ENCODE data around the gene RBM20.
"Not testable (repeated sequence)": the region's sequence is repeated elsewhere in the genome, so short reads cannot be mapped to it uniquely, and the experiment has no call there.

Gene RBM20

DNA sequence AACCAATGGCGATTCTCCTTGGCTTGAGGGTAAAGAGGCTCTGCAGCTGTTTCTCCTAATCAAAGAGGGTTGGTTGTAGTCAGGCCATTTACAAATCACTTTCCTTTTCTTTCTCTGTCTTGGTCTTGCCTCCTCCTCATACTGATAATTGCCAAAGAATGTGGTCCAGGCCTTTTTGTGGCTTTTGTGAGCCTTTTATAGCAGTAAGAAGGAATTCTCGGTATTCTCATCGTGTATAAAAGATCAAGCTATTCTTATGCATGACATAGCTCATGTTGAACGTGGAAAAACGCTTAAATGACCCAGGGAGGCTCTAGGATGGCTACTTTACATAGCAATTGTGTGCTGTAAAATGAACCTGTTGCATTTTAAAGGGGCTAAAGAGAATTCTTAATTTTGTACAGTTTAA is 62.6 kb downstream of the RBM20 start:
- no peak for DNase-seq

GRCh38 chr10:110708776-110709443 is 64.8 kb downstream of the RBM20 start:
- DNase-seq = no peak

GRCh38 chr10:110709444-110709828 is 65.3 kb downstream of the RBM20 start:
- DNase-seq = no peak

DNA sequence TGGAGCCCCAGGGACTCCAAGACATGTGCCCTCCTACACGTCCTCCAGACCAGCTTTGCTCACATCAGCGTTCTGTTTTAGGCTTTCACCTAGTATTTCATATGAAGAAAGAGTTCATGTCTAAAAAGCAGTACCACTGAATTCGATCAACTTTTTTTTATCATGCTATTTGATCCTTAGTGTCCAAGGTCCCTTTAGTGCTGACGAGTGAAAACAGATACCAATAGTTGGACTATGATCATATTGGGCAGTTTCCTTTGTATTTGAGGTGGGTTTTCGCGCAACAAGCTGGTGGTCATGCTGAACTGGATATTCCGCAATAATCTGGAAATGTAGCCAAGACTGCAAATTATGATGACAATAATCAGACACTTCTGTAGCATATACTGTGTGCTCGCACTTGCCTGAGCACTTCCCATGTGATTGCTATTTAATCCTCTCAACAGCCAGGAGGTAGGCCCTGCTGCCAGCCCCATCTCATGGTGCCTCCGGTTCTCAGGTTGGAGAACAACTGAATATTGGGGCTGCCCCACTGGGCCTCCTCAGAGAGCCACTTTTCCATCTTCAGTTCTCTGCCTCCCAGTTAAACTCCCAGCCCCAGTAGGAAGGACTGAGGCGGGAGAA is 65.9 kb downstream of the RBM20 start:
- no peak for DNase-seq

GRCh38 chr10:110710621-110711020 is 66.5 kb downstream of the RBM20 start:
- DNase-seq = no peak

GRCh38 chr10:110711382-110711781 is 67.2 kb downstream of the RBM20 start:
- no peak for DNase-seq

GRCh38 chr10:110714356-110714755 is 70.2 kb downstream of the RBM20 start:
- DNase-seq = no peak

GRCh38 chr10:110717781-110718589 is 73.8 kb downstream of the RBM20 start:
- peak; percentile 40 to 80 for DNase-seq

DNA sequence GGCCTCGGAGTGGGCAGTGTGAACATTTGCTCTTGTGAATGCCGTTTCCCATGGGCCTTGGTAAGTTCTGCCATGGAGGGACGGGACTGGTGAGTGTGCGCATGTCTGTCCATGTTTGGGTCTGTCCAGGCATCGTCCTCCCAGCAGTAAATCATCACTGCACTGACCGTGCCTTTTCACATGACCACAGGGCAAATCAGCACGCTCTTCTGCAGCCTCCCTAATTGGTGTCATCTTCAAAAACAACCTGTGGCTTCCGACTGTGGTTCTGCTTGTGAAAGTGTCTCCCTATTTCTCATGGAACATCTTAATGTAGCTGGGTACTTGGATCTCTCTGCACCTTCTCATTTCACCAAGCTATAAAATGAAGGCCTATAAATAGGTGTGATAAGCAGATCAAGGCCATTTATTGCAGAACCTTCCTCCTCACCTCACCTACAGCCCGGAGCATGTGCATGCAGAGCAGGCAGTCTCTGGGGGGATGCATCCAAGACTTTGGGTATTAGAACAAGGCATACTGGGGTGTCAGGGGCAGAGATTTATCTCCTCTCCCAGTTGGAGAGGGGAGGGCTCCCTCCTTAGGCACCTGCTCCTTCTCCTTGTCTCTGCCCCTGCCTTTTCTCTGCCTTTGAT is 77.4 kb downstream of the RBM20 start:
- DNase-seq = no peak

DNA sequence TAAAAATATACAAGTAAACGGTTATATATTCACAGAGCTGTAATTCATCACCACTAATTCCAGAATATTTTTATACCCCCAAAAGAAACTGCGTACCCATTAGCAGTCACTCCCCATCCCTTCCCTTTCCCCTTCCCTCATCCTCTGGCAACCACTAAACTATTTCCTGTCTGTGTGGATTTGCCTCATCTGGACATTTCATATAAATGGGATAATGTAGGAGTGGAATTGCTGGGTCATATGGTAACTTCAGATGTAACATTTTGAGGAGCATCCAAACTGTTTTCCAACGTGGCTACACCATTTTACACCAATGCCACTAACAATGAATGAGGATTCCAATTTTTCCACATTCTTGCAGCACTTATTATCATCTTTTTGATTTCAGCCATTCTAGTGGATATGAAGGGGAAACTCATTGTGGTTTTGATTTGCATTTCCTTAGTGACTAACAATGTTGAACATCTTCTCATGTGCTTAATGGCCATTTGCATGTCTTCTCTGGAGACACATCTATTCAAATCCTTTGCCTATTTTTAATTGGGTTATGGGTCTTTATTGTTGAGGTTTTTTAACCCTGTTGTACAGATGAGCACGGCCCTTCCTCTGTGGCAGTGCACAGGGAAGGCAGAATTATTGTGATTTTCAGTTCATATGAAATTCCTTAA is 79.2 kb downstream of the RBM20 start:
- no peak for DNase-seq

- no peak for DNase-seq
Observed at GRCh38 chr10:110724116-110724921, 80.2 kb downstream of the RBM20 start.

- DNase-seq = no peak
Observed at GRCh38 chr10:110724937-110725336, 80.8 kb downstream of the RBM20 start.

GRCh38 chr10:110725801-110726630 is 81.9 kb downstream of the RBM20 start:
- peak; percentile 55 to 80 for DNase-seq

- DNase-seq = not testable (repeated sequence)
Observed at GRCh38 chr10:110727785-110728184, 83.6 kb downstream of the RBM20 start.

GRCh38 chr10:110730345-110731050 is 86.4 kb downstream of the RBM20 start:
- no peak for DNase-seq

- no peak for DNase-seq
Observed at GRCh38 chr10:110733218-110733952, 89.2 kb downstream of the RBM20 start.

- no peak for DNase-seq
Observed at GRCh38 chr10:110735620-110736027, 91.5 kb downstream of the RBM20 start.

- DNase-seq = no peak
Observed at GRCh38 chr10:110737886-110738634, 93.9 kb downstream of the RBM20 start.

- DNase-seq = no peak
Observed at GRCh38 chr10:110739811-110740271, 95.7 kb downstream of the RBM20 start.
